Subcutaneous adipose tissue (tissue), 4 donors: ENCODE measurements around the gene RAB40C. TPM values are rescaled to one million over a fixed set of nuclear protein-coding genes. Genes with fewer than 3 reads are reported as not detected.

Experiments used
- total RNA-seq, 4 donors: library from RNA; depleted of rRNA; stranded (reverse); fragments of >200 nt; gene quantifications; one replicate each; pipeline ENCODE4 v1.1.0, GENCODE V29; 2016
- TF ChIP-seq, protein P1 (sequence below): fragments of 450-650 bp; IDR thresholded peaks from one replicate; pipeline ENCODE4 v1.5.1; 2016; ENCODE audit warnings: low read depth, mild to moderate bottlenecking, control low read depth, antibody characterized with exemption, moderate library complexity

Gene RAB40C
- total RNA-seq, 4 donors from 2014 or later: 7.7 to 32.2 (median 12.3) TPM

GRCh38 chr16:560204-560700 lies 29.6 kb upstream of the RAB40C start, which contains the start of gene PRR35:
Gene PRR35, plus strand, starts transcription at chr16:560394. Its CDS starts 2,901 bp downstream, at chr16:563295.
- TF ChIP-seq, protein P1, sequence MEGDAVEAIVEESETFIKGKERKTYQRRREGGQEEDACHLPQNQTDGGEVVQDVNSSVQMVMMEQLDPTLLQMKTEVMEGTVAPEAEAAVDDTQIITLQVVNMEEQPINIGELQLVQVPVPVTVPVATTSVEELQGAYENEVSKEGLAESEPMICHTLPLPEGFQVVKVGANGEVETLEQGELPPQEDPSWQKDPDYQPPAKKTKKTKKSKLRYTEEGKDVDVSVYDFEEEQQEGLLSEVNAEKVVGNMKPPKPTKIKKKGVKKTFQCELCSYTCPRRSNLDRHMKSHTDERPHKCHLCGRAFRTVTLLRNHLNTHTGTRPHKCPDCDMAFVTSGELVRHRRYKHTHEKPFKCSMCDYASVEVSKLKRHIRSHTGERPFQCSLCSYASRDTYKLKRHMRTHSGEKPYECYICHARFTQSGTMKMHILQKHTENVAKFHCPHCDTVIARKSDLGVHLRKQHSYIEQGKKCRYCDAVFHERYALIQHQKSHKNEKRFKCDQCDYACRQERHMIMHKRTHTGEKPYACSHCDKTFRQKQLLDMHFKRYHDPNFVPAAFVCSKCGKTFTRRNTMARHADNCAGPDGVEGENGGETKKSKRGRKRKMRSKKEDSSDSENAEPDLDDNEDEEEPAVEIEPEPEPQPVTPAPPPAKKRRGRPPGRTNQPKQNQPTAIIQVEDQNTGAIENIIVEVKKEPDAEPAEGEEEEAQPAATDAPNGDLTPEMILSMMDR: no peak

DNA sequence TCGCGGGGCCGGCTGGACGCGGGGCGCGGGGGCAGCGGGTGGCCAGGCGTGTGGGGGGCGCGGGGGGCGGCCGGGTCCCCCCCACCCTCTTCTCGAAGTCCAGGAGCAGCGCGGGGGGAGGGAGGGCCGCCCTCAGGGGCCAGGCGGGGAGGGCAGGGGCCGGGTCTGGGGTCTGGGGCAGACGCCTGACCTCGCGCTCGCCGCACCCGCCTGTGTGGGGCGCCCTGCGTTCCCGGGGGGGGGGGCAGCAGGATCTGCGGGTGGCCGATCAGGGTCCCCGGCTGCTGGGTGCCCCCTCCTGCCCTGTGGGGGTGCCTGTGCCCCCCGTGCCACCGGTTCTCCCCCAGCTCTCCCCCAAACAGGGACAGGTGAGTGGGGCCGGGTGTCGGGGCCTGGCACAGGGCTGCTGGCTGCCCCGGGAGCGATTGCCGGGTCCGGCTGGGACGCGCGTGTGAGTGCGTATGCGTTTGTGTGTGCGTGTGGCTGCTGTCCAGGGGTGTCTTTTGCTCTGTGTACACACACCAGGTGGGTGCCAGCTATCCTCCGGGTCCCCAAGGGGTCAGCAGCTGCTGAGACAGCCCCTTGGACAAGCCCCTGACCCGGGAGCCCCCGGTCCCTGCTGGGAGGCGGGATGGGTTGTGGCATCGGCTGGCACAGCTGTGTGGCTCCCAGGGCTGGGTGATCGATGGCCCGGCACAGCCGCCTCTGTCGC lies 29.0 kb upstream of the RAB40C start:
- TF ChIP-seq, protein P1: no peak

DNA sequence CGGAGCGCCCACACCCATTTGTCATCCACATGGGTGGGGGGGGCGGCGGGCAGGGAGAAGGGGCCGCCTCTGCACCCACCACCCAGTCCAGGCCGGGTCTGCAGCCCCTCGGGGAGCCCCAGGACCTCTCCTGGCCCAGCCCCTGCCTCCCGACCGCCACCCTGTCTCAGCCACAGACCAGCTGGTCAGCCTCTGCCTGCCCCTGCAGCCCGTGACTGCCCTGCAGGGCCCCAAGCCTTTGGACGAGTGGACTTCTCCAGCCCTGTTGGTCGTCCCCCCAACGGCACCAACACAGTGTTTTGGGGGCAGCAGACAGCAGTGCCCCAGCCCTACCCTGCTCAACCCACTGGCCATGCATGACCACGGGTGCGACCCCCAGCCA lies 28.5 kb upstream of the RAB40C start:
- TF ChIP-seq, protein P1: no peak

DNA sequence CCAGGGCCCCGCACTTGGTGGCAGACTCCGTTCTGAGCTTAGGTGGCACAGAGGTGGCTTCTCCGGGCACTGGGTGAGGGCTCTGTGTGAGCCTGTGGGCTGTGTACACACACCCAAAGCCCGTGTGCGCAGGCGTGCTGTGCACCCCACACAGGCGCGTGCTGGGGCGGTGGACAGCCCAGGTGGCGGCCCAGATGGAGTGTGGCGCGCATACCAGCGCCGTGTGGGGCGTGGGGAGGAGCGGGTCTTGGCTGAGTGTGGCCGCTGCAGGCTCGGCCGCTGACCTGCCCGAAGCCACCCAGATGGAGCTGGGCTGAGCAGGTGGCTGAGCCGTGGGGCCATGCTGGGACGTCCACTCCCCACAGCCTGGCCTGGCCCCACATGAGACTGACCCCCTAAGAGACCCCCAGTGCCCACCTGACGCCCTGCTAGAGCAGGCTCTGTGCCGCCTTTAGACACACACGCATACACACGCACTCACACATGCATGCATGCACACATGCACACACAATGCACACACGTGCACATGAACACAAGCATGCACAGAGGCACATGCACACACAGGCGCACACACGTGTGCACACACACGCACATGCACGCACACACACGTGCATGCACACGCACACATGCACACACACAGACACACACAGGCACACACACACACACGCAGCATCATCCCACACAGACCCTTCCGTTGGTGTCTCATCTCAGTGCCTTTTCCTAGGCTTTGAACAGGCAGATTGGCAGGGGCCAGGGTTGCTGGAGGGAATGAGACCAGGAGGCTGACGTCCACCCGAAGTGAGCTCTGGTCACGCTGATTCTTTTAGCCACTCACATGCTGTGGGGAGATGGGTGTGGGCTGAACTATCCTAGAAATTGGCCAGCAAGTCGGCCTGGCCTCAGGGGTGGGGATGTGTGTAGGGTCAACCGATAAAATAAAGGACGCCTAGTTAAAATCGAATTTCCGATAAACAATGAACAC lies 27.6 kb upstream of the RAB40C start:
- TF ChIP-seq, protein P1: no peak

DNA sequence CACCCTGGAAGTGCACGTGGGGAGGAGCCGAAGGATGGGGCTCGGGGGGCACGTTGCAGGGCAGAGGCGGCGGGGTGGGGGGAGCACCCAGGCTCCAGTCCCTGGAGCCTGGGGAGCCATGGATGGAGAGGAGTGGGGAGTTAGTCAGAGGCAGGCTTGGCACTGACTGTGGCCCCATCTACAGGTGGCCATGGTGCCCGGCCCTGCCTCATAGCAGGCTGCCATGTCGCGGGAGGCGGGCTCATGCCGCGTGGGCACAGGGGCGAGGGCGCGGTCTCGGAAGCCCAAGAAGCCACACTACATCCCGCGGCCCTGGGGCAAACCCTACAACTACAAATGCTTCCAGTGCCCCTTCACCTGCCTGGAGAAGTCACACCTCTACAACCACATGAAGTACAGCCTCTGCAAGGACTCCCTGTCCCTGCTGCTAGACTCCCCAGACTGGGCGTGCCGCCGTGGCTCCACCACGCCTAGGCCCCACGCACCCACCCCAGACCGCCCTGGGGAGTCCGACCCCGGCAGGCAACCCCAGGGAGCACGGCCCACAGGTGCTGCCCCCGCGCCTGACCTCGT lies 26.7 kb upstream of the RAB40C start:
- TF ChIP-seq, protein P1: no peak

- TF ChIP-seq, protein P1: no peak
Observed at GRCh38 chr16:564690-565418, 25.0 kb upstream of the RAB40C start.
